GM12872 (cell line): ENCODE measurements around the gene CLNS1A.

ENCODE experiments used
- CTCF ChIP-seq: IDR thresholded peaks from 3 replicates; pipeline ENCODE4 v1.5.1; 2011; ENCODE audit warnings: low read depth, mild to moderate bottlenecking, low read length, moderate library complexity; ENCODE audit not compliant: insufficient read depth

Gene CLNS1A

GRCh38 chr11:77644887-77645286 lies 7.3 kb upstream of the CLNS1A start:
- TF ChIP-seq CTCF, result no peak

- TF ChIP-seq CTCF, result no peak
Measured at GRCh38 chr11:77642228-77642627, 4.6 kb upstream of the CLNS1A start.

GRCh38 chr11:77636731-77637344 lies 756 bp downstream of the CLNS1A start:
- no peak for TF ChIP-seq CTCF

- no peak for TF ChIP-seq CTCF
Measured at GRCh38 chr11:77630157-77630710, 7.4 kb downstream of the CLNS1A start.

GRCh38 chr11:77619576-77620198 lies 17.9 kb downstream of the CLNS1A start:
- peak; percentile 67 for TF ChIP-seq CTCF

- no peak for TF ChIP-seq CTCF
Measured at GRCh38 chr11:77617892-77618291, 19.7 kb downstream of the CLNS1A start.

GRCh38 chr11:77611921-77612320 lies 25.7 kb downstream of the CLNS1A start:
- TF ChIP-seq CTCF, result no peak
